Body of pancreas (tissue), 4 donors: ENCODE data around the gene DHRS7. TPM values are rescaled to one million over a fixed set of nuclear protein-coding genes. Genes with fewer than 3 reads are reported as not detected.
A peak's percentile ranks its signal among the peaks of the same experiment; 100 is the strongest.

Source experiments
- ATAC-seq: fragments of 150-250 bp; one replicate; pipeline ENCODE4 v1.9.1; 2016
- DNase-seq, 4 donors: peaks; one replicate each; pipeline ENCODE4 v3.0.0-alpha.2; 2019
- H3K27ac ChIP-seq, 4 donors: fragments of 200-600 bp; sonication (generic); 1 replicate in 3 of 4; 2 replicates in 1 of 4; pipeline versions ENCODE4 v1.5.1 to v1.6.1; 2016 to 2019; ENCODE audit warnings: mild to moderate bottlenecking in 1 of 4, mixed read lengths in 1 of 4, moderate library complexity in 1 of 4
- H3K27me3 ChIP-seq, 2 donors: fragments of 200-600 bp; sonication (generic); one replicate each; pipeline ENCODE4 v1.6.0; 2016; ENCODE audit warnings: mild to moderate bottlenecking in 1 of 2
- H3K36me3 ChIP-seq, 2 donors: fragments of 200-600 bp; sonication (generic); replicated peaks in 1 of 2; 2 replicates each; pipeline ENCODE4 v1.5.1; 2016; ENCODE audit warnings: low read depth in 2 of 2; ENCODE audit not compliant: insufficient read depth in 1 of 2
- H3K4me1 ChIP-seq: fragments of 200-600 bp; sonication (generic); one replicate; pipeline ENCODE4 v1.6.0; 2016
- H3K4me3 ChIP-seq, 2 donors: fragments of 200-600 bp; sonication (generic); 1 replicate in 1 of 2; 2 replicates in 1 of 2; pipeline ENCODE4 v1.5.1; 2016 to 2019
- H3K9me3 ChIP-seq, 3 donors: fragments of 200-600 bp; sonication (generic); 1 replicate in 2 of 3; 2 replicates in 1 of 3; pipeline ENCODE4 v1.5.1; 2016
- POLR2A ChIP-seq, 3 donors: fragments of 450-650 bp; IDR thresholded peaks; one replicate each; pipeline ENCODE4 v1.6.1; 2016; ENCODE audit warnings: antibody characterized with exemption in 3 of 3, mild to moderate bottlenecking in 2 of 3
- WGBS, 2 donors: methylation state at CpG; one replicate each; pipeline ENCODE4 v1.1.5; 2017; 5-methylcytosine and 5-hydroxymethylcytosine counted together
- intact Hi-C: fragments of 100-400 bp; cut with DNase I; formaldehyde crosslinking; loops from one replicate; pipeline ENCODE4 v1.15.1; 2023
- total RNA-seq, 2 donors: library from RNA; depleted of rRNA; stranded (reverse); fragments of >200 nt; gene quantifications; one replicate each; pipeline ENCODE4 v1.1.0, GENCODE V29; 2016
- TF ChIP-seq, protein P1 (sequence below), 7 experiments: fragments of 450-650 bp in 4 of 7; fragments of 200-600 bp in 3 of 7; sonication (generic) in 3 of 7; IDR thresholded peaks; one replicate each; pipeline ENCODE4 v1.5.1; 2016 to 2019; ENCODE audit warnings: antibody characterized with exemption in 7 of 7

Gene DHRS7
- total RNA-seq, 2 donors from 2014 or later, result 67.7 to 97.6 TPM

DNA sequence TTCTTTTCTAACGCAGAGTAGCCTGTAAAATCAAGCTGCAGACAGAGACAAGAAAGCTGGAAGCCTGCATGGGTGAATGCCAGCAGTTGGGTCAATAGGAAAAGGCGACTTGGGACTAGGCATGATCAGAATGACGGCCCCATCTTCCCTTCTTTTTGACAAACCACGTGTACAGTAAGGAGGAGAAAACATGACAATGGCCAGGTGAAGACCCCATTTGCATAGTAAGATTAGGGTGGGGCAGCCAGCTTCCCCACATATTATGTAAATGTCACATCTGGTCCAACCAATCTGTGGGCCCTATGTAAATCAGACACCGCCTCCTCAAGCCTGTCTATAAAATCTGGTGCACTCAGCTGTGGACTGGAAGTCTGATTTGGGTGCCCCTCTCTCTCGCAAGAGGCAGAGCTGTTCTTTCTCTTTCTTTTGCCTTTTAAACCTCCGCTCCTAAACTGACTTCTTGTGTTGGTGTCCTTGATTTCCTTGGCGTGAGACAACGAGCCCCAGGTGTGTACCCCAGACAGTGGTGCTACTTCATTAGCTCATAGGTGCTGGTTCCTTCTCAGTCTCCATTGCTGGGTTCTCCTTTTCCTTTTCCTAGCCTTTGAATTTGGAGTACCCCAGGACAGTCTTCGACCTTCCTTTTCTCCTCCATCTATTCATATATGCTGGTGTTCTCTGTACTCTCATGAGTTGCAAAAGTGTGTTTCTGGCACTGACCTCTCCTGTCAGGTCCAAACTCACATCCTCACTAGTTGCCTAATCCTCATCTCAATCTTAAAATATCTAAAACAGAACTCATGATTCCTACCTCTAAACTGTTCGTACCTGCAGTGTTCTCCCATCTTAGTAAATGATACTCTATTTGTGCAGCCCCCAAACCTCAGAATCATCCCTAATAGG is 9.4 kb upstream of the DHRS7 start:
- DNase-seq, result no peak
- Histone ChIP-seq H3K4me3 (no peak overlapping the region), H3K9me3 (no peaks in the 10 kb centered on the region), H3K36me3 (no peaks in the 10 kb centered on the region), H3K4me1 (no peaks in the 10 kb centered on the region), H3K27ac (no peak overlapping the region), H3K27me3 (no peaks in the 10 kb centered on the region)
- no peak for ATAC-seq
- 72 to 74% methylated on average over 11 of the region's 11 CpGs for WGBS, 2 donors
- intact Hi-C loops, result no loop called here
- TF ChIP-seq, protein P1, sequence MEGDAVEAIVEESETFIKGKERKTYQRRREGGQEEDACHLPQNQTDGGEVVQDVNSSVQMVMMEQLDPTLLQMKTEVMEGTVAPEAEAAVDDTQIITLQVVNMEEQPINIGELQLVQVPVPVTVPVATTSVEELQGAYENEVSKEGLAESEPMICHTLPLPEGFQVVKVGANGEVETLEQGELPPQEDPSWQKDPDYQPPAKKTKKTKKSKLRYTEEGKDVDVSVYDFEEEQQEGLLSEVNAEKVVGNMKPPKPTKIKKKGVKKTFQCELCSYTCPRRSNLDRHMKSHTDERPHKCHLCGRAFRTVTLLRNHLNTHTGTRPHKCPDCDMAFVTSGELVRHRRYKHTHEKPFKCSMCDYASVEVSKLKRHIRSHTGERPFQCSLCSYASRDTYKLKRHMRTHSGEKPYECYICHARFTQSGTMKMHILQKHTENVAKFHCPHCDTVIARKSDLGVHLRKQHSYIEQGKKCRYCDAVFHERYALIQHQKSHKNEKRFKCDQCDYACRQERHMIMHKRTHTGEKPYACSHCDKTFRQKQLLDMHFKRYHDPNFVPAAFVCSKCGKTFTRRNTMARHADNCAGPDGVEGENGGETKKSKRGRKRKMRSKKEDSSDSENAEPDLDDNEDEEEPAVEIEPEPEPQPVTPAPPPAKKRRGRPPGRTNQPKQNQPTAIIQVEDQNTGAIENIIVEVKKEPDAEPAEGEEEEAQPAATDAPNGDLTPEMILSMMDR (IDR thresholded peaks at IDR 0.05), result no peak
- TF ChIP-seq POLR2A (IDR thresholded peaks at IDR 0.05), result no peak

DNA sequence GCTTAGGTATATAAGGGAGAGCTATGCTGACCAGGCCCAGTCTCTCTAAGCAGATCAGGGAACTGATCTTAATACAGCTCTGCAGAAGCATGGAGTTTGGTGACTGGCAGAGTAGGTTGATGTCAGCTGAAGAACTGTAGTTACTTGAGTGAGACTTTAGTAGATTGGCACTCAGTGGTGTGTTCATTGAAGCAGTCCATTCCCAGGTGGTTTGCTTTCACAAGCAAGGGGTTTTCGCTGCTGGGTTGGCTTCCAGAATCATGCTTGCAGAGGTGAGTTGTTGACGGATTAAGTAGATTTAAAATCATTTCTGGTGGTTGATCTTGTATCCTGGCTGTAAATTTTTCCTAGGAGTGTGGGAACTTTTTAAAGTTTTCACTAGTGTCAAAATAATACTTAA is 6.5 kb upstream of the DHRS7 start:
- DNase-seq (no peak), ATAC-seq (no peak)
- no peaks in the 10 kb centered on the region for H3K36me3 ChIP-seq
- H3K4me1 ChIP-seq, result no peaks in the 10 kb centered on the region
- no peaks in the 10 kb centered on the region for H3K9me3 ChIP-seq
- intact Hi-C loops, result no loop called here
- no peak overlapping the region for H3K4me3 ChIP-seq
- no peak overlapping the region for H3K27ac ChIP-seq
- TF ChIP-seq, protein P1 (IDR thresholded peaks at IDR 0.05), result no peak
- no peak for TF ChIP-seq POLR2A (IDR thresholded peaks at IDR 0.05)
- WGBS, 2 donors, result 87 to 95% methylated on average over 2 of the region's 2 CpGs
- H3K27me3 ChIP-seq, result no peaks in the 10 kb centered on the region

- intact Hi-C loops, result no loop called here
- H3K27ac ChIP-seq, result no peak overlapping the region
- H3K9me3 ChIP-seq, result no peaks in the 10 kb centered on the region
- DNase-seq (no peak), ATAC-seq (no peak)
- H3K4me1 ChIP-seq, result peaks cover 2% of the 10 kb centered on the region
- no peak for TF ChIP-seq POLR2A (IDR thresholded peaks at IDR 0.05)
- TF ChIP-seq, protein P1 (IDR thresholded peaks at IDR 0.05), result no peak
- WGBS, 2 donors, result 77 to 81% methylated on average over 4 of the region's 4 CpGs
- H3K36me3 ChIP-seq, result no peaks in the 10 kb centered on the region
- no peaks in the 10 kb centered on the region for H3K27me3 ChIP-seq
- H3K4me3 ChIP-seq, result no peak overlapping the region
Observed at GRCh38 chr14:60170948-60171347, 5.8 kb upstream of the DHRS7 start.

DNA sequence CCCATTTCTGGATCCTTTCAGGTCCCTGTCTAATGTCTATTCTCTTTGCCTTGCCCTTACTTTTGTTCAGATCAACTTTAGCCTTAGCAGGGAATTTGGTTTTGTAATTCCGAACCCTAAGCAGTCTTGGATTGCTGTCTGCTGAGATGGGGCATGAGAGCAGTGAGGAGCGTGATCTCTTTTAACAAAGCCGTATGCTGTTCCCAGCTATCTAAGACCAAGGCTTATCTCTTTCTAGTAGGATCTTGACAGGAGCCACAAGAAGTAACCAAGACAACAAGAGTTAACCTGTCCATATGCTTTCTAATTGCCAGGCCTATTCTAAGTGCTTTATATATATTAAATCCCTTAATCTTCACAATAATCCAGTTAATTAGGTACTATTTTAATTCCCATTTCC is 4.5 kb upstream of the DHRS7 start:
- 84 to 87% methylated on average over 3 of the region's 3 CpGs for WGBS, 2 donors
- no peak for ATAC-seq
- no peaks in the 10 kb centered on the region for H3K9me3 ChIP-seq
- intact Hi-C loops, result no loop called here
- no peaks in the 10 kb centered on the region for H3K27me3 ChIP-seq
- no peak overlapping the region for H3K4me3 ChIP-seq
- H3K36me3 ChIP-seq, result no peaks in the 10 kb centered on the region
- H3K4me1 ChIP-seq, result peaks cover 7% of the 10 kb centered on the region
- TF ChIP-seq, protein P1 (IDR thresholded peaks at IDR 0.05), result no peak
- TF ChIP-seq POLR2A (IDR thresholded peaks at IDR 0.05), result no peak
- DNase-seq, result no peak
- H3K27ac ChIP-seq, result no peak overlapping the region

GRCh38 chr14:60166142-60166541 is 944 bp upstream of the DHRS7 start:
- H3K4me1 ChIP-seq, result peaks cover 23% of the 10 kb centered on the region
- no peaks in the 10 kb centered on the region for H3K36me3 ChIP-seq
- intact Hi-C loops, result no loop called here
- no peaks in the 10 kb centered on the region for H3K9me3 ChIP-seq
- ATAC-seq (no peak), DNase-seq (no peak)
- WGBS, 2 donors, result 48 to 62% methylated on average over 3 of the region's 3 CpGs
- peak overlapping the region in 2 of 4 donors; percentile 83 to 90 for H3K27ac ChIP-seq
- no peaks in the 10 kb centered on the region for H3K27me3 ChIP-seq
- H3K4me3 ChIP-seq, result no peak overlapping the region
- TF ChIP-seq, protein P1 (IDR thresholded peaks at IDR 0.05), result no peak
- no peak for TF ChIP-seq POLR2A (IDR thresholded peaks at IDR 0.05)
